PC-3 (cell line): ENCODE measurements around the gene DLEC1. TPM values are rescaled to one million over a fixed set of nuclear protein-coding genes. Genes with fewer than 3 reads are reported as not detected.
A peak's percentile ranks its signal among the peaks of the same experiment; 100 is the strongest.

ENCODE experiments used
- ATAC-seq: fragments of 200-7000 bp; cut with Tn5 transposase; 2 replicates; pipeline ENCODE4 v1.9.1; 2020; ENCODE audit warnings: mild to moderate bottlenecking, moderate library complexity
- BruUV-seq: library from RNA; stranded (reverse); fragments of 400-500 nt; replicated peaks from 2 replicates; lab custom pipeline; 2021; lab: Mats Ljungman, UMichigan
- CTCF ChIA-PET: fragments of 300-600 bp; sonication (Branson Sonifier 250); formaldehyde crosslinking; loops from one replicate; lab custom pipeline; 2022; ENCODE audit warnings: antibody characterized with exemption; lab: Charles Lee
- POLR2A ChIA-PET: fragments of 300-600 bp; sonication (Branson Sonifier 250); formaldehyde crosslinking; loops from one replicate; lab custom pipeline; 2022; ENCODE audit warnings: antibody characterized with exemption; ENCODE audit not compliant: unreplicated experiment; lab: Charles Lee
- DNase-seq: peaks from one replicate; pipeline ENCODE4 v3.0.0-alpha.2; 2015
- H2AFZ ChIP-seq: fragments of 300-600 bp; sonication (generic); 2 replicates; pipeline ENCODE4 v1.6.0; 2016; ENCODE audit warnings: antibody characterized with exemption, low read length
- H3F3A ChIP-seq: fragments of 300-600 bp; sonication (generic); one replicate; pipeline ENCODE4 v1.6.0; 2017; ENCODE audit warnings: antibody characterized with exemption, low read length, control low read depth, mild to moderate bottlenecking; ENCODE audit not compliant: unreplicated experiment
- H3K27ac ChIP-seq: fragments of 300-600 bp; sonication (generic); 2 replicates; pipeline ENCODE4 v1.5.1; 2016; ENCODE audit warnings: mild to moderate bottlenecking, low read length
- H3K27me3 ChIP-seq: fragments of 300-600 bp; sonication (generic); 2 replicates; pipeline ENCODE4 v1.6.1; 2016; ENCODE audit warnings: low read length, mixed read lengths
- H3K36me3 ChIP-seq: fragments of 300-600 bp; sonication (generic); 2 replicates; pipeline ENCODE4 v1.6.1; 2016; ENCODE audit warnings: low read depth, mixed run types, low read length, mixed read lengths
- H3K4me1 ChIP-seq: fragments of 300-600 bp; sonication (generic); 2 replicates; pipeline ENCODE4 v1.5.1; 2016; ENCODE audit warnings: low read length; ENCODE audit not compliant: insufficient read depth
- H3K4me2 ChIP-seq: fragments of 300-600 bp; sonication (generic); 2 replicates; pipeline ENCODE4 v1.6.0; 2016; ENCODE audit warnings: low read length
- H3K4me3 ChIP-seq: fragments of 300-600 bp; sonication (generic); 2 replicates; pipeline ENCODE4 v1.5.1; 2016; ENCODE audit warnings: mild to moderate bottlenecking, low read length, mixed read lengths
- H3K79me2 ChIP-seq: fragments of 300-600 bp; sonication (generic); 2 replicates; pipeline ENCODE4 v1.6.1; 2017; ENCODE audit warnings: low read length, mixed read lengths
- H3K9ac ChIP-seq: fragments of 300-600 bp; sonication (generic); 2 replicates; pipeline ENCODE4 v1.6.0; 2016; ENCODE audit warnings: mild to moderate bottlenecking, low read length
- H3K9me2 ChIP-seq: fragments of 300-600 bp; sonication (generic); replicated peaks from 2 replicates; pipeline ENCODE4 v1.6.1; 2016; ENCODE audit warnings: mixed run types, low read length, mixed read lengths
- H3K9me3 ChIP-seq: fragments of 300-600 bp; sonication (generic); 2 replicates; pipeline ENCODE4 v1.6.1; 2016; ENCODE audit warnings: low read length, mixed read lengths
- H4K20me1 ChIP-seq: fragments of 300-600 bp; sonication (generic); 2 replicates; pipeline ENCODE4 v1.6.1; 2016; ENCODE audit warnings: low read length, mixed read lengths
- EZH2 ChIP-seq: fragments of 300-600 bp; sonication (generic); IDR thresholded peaks from one replicate; pipeline ENCODE4 v1.6.1; 2017; ENCODE audit warnings: antibody characterized with exemption, mild to moderate bottlenecking, low read length; ENCODE audit not compliant: unreplicated experiment
- EZH2phosphoT487 ChIP-seq: fragments of 300-600 bp; sonication (generic); IDR thresholded peaks from 2 replicates; pipeline ENCODE4 v1.6.1; 2018; ENCODE audit warnings: mild to moderate bottlenecking, antibody characterized with exemption, low read length, borderline replicate concordance
- intact Hi-C: fragments of 100-400 bp; cut with micrococcal nuclease; formaldehyde crosslinking; loops from 2 replicates; pipeline ENCODE4 v1.9.0; 2023
- total RNA-seq: library from RNA; depleted of rRNA; stranded (reverse); fragments of >200 nt; gene quantifications from 2 replicates; pipeline ENCODE4 v1.2.3, GENCODE V29; 2014
- TF ChIP-seq, protein P1 (sequence below): fragments of 300-600 bp; sonication (generic); conservative IDR thresholded peaks from 2 replicates; pipeline ENCODE4 v1.5.1; 2017; ENCODE audit warnings: antibody characterized with exemption, low read depth, mild to moderate bottlenecking, low read length

DLEC1 gene
- total RNA-seq, 1 experiment from 2014 or later, result not detected

DNA sequence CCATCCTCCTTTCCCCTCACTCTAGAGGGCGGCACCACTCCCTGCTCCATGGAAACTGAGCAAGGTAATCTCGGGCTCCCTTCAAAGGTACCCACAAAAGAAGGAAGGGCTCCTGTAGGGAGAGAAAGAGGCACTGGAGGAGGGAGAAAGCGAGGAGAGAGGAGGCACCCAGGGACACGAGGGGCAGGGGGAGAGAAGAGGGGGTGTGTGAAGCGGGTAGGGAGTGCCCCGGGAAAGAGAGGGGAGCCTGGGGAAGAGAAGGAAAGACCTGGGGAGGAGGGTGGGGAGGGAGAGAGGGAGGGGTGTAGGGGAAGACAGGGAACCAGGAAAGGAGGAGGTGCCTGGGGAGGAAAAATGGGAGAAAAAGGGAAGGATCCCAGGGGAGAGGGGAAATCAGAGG, 47.9 kb upstream of the DLEC1 start:
- Histone ChIP-seq H2AFZ (no peak overlapping the region), H3K36me3 (no peaks in the 10 kb centered on the region), H3K4me1 (peaks cover 41% of the 10 kb centered on the region), H3K4me3 (no peak overlapping the region), H3K27me3 (no peaks in the 10 kb centered on the region), H3K27ac (no peak overlapping the region), H3K9me3 (no peaks in the 10 kb centered on the region), H3F3A (no peaks in the 10 kb centered on the region), H3K79me2 (no peaks in the 10 kb centered on the region), H4K20me1 (no peaks in the 10 kb centered on the region), H3K4me2 (no peak overlapping the region), H3K9me2 (no peaks in the 10 kb centered on the region), H3K9ac (no peak overlapping the region)
- CTCF ChIA-PET, result no interaction called here
- TF ChIP-seq EZH2phosphoT487 (no peak), EZH2 (no peak)
- TF ChIP-seq, protein P1, sequence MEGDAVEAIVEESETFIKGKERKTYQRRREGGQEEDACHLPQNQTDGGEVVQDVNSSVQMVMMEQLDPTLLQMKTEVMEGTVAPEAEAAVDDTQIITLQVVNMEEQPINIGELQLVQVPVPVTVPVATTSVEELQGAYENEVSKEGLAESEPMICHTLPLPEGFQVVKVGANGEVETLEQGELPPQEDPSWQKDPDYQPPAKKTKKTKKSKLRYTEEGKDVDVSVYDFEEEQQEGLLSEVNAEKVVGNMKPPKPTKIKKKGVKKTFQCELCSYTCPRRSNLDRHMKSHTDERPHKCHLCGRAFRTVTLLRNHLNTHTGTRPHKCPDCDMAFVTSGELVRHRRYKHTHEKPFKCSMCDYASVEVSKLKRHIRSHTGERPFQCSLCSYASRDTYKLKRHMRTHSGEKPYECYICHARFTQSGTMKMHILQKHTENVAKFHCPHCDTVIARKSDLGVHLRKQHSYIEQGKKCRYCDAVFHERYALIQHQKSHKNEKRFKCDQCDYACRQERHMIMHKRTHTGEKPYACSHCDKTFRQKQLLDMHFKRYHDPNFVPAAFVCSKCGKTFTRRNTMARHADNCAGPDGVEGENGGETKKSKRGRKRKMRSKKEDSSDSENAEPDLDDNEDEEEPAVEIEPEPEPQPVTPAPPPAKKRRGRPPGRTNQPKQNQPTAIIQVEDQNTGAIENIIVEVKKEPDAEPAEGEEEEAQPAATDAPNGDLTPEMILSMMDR, result no peak
- ATAC-seq (no peak), DNase-seq (no peak)
- no TSS peak for BruUV-seq
- intact Hi-C loops, result no loop called here
- POLR2A ChIA-PET, result no interaction called here

- ChIA-PET CTCF (interaction anchor here (0.5 kb wide), 1 partner anchor 11 kb away, joined by 3 read pairs; no protein-coding TSS in a partner anchor), POLR2A (no interaction called here)
- no peaks in the 10 kb centered on the region for H3F3A ChIP-seq
- H3K36me3 ChIP-seq, result no peaks in the 10 kb centered on the region
- TF ChIP-seq, protein P1, result no peak
- TF ChIP-seq EZH2phosphoT487 (no peak), EZH2 (no peak)
- H3K9me2 ChIP-seq, result no peaks in the 10 kb centered on the region
- no peak overlapping the region for H2AFZ ChIP-seq
- H4K20me1 ChIP-seq, result no peaks in the 10 kb centered on the region
- H3K4me2 ChIP-seq, result 0 out of 2 replicates have a peak overlapping the region, but pooled peaks have one; percentile 0
- DNase-seq, result no peak
- intact Hi-C loops, result no loop called here
- no peak overlapping the region for H3K27ac ChIP-seq
- peaks cover 35% of the 10 kb centered on the region for H3K4me1 ChIP-seq
- H3K9me3 ChIP-seq, result no peaks in the 10 kb centered on the region
- no peak overlapping the region for H3K4me3 ChIP-seq
- no peaks in the 10 kb centered on the region for H3K27me3 ChIP-seq
- BruUV-seq, result no TSS peak
- H3K79me2 ChIP-seq, result no peaks in the 10 kb centered on the region
- H3K9ac ChIP-seq, result no peak overlapping the region
- ATAC-seq, result no peak
These were observed 47.2 kb upstream of the DLEC1 start for GRCh38 chr3:37991823-37992222.

DNA sequence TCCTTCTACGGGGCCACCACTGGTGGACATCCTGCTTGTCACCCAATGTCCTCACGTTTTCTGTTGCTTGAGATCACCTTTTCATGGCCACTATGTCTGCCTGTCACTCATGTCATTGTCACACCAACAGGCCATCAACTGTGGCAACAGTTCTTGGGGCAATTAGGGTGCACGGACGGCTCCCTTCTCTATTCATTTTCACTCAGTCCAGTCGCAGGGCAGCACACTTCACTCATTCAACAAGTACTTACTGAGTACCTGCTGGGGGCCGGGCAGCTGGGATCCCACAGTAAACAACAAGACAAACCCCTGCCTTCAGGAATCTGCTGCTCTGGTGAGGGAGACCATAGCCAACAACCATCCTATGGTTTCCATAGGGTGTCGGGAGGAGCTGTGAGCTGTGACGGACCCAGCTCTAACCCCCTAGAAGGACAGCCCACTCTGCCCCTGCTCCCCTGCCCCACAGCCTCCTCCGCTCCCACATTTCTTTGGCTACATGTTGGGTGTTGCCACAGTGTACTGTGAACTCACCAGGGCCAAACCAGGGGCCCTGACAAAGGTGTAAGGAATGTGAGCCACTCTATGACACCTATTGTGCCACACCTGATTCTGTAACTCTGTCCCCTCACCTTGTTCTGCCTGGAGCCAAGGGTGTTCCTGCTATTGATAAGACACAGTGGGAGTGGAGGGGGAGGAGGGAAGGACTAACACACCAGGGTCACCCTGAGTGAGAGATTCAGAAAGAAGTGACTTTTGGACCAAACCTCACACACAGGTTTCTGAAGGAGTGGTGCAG, 46.5 kb upstream of the DLEC1 start:
- no peaks in the 10 kb centered on the region for H3F3A ChIP-seq
- H4K20me1 ChIP-seq, result no peaks in the 10 kb centered on the region
- no peaks in the 10 kb centered on the region for H3K36me3 ChIP-seq
- no peak for TF ChIP-seq EZH2
- TF ChIP-seq, protein P1, result no peak
- TF ChIP-seq EZH2phosphoT487, result no peak
- TSS peak; percentile 51 for BruUV-seq
- peak; percentile 63 for DNase-seq
- H3K27ac ChIP-seq, result no peak overlapping the region
- H3K4me2 ChIP-seq, result peak overlapping the region; percentile 0
- H3K27me3 ChIP-seq, result no peaks in the 10 kb centered on the region
- no peak overlapping the region for H2AFZ ChIP-seq
- ATAC-seq, result peak; percentile 27; the same call in 1 of the 2 replicates
- intact Hi-C loops, result no loop called here
- H3K9ac ChIP-seq, result no peak overlapping the region
- CTCF ChIA-PET, result interaction anchor here (0.5 kb wide), 1 partner anchor 10 kb away, joined by 3 read pairs; no protein-coding TSS in a partner anchor
- POLR2A ChIA-PET, result no interaction called here
- H3K9me2 ChIP-seq, result no peaks in the 10 kb centered on the region
- H3K4me3 ChIP-seq, result no peak overlapping the region
- peaks cover 28% of the 10 kb centered on the region for H3K4me1 ChIP-seq
- H3K9me3 ChIP-seq, result no peaks in the 10 kb centered on the region
- no peaks in the 10 kb centered on the region for H3K79me2 ChIP-seq
